Measurements from ENCODE around the gene NAA11. TPM values are rescaled to one million over a fixed set of nuclear protein-coding genes. Genes with fewer than 3 reads are reported as not detected.

The NAA11 gene
- total RNA-seq, 1 experiment from 2014 or later, result not detected

Other genes starting within 250 kb of the NAA11 start
- gene GK2, start 82.2 kb upstream of the NAA11 start, total RNA-seq (2014; rRNA removed; shearing (Covaris generic)), result not detected in 2 replicates